ENCODE data around the gene LGALS3BP.

The LGALS3BP gene

GRCh38 chr17:78937561-78937960, 42.2 kb downstream of the LGALS3BP start:
- no peak for FAIRE-seq
- DNase-seq (ENCODE audit: insufficient read length) = no peak
- no peak for TF ChIP-seq POLR2AphosphoS5 (IDR thresholded peaks at IDR 0.05; ENCODE audit: low read depth, low read length)
- TF ChIP-seq POLR2A (IDR thresholded peaks at IDR 0.05; ENCODE audit: low read depth, low read length) = no peak
- no peak for TF ChIP-seq TAF1 (IDR thresholded peaks at IDR 0.05; ENCODE audit: borderline replicate concordance, low read depth, low read length)

- no peak for FAIRE-seq
- DNase-seq (ENCODE audit: insufficient read length) = no peak
- TF ChIP-seq TAF1 (IDR thresholded peaks at IDR 0.05; ENCODE audit: borderline replicate concordance, low read depth, low read length) (no peak), POLR2AphosphoS5 (IDR thresholded peaks at IDR 0.05; ENCODE audit: low read depth, low read length) (no peak), POLR2A (IDR thresholded peaks at IDR 0.05; ENCODE audit: low read depth, low read length) (no peak)
Measured at GRCh38 chr17:78935419-78936323, 44.1 kb downstream of the LGALS3BP start.

GRCh38 chr17:78934681-78935418, 44.9 kb downstream of the LGALS3BP start:
- no peak for TF ChIP-seq TAF1 (IDR thresholded peaks at IDR 0.05; ENCODE audit: borderline replicate concordance, low read depth, low read length)
- TF ChIP-seq POLR2A (IDR thresholded peaks at IDR 0.05; ENCODE audit: low read depth, low read length) = no peak
- TF ChIP-seq POLR2AphosphoS5 (IDR thresholded peaks at IDR 0.05; ENCODE audit: low read depth, low read length) = no peak
- no peak for DNase-seq (ENCODE audit: insufficient read length)
- no peak for FAIRE-seq

- no peak for DNase-seq (ENCODE audit: insufficient read length)
- TF ChIP-seq TAF1 (IDR thresholded peaks at IDR 0.05; ENCODE audit: borderline replicate concordance, low read depth, low read length) = no peak
- TF ChIP-seq POLR2AphosphoS5 (IDR thresholded peaks at IDR 0.05; ENCODE audit: low read depth, low read length) = no peak
- no peak for TF ChIP-seq POLR2A (IDR thresholded peaks at IDR 0.05; ENCODE audit: low read depth, low read length)
- no peak for FAIRE-seq
Measured at GRCh38 chr17:78933959-78934568, 45.7 kb downstream of the LGALS3BP start.

- FAIRE-seq = peak; percentile 75
- DNase-seq (ENCODE audit: insufficient read length) = peak; percentile 64
- TF ChIP-seq POLR2A (IDR thresholded peaks at IDR 0.05; ENCODE audit: low read depth, low read length) = no peak
- no peak for TF ChIP-seq TAF1 (IDR thresholded peaks at IDR 0.05; ENCODE audit: borderline replicate concordance, low read depth, low read length)
- TF ChIP-seq POLR2AphosphoS5 (IDR thresholded peaks at IDR 0.05; ENCODE audit: low read depth, low read length) = no peak
Measured at GRCh38 chr17:78933025-78933958, 46.4 kb downstream of the LGALS3BP start.

GRCh38 chr17:78929908-78930775, 49.6 kb downstream of the LGALS3BP start:
- no peak for DNase-seq (ENCODE audit: insufficient read length)
- FAIRE-seq = no peak
- TF ChIP-seq POLR2AphosphoS5 (IDR thresholded peaks at IDR 0.05; ENCODE audit: low read depth, low read length) (no peak), TAF1 (IDR thresholded peaks at IDR 0.05; ENCODE audit: borderline replicate concordance, low read depth, low read length) (no peak), POLR2A (IDR thresholded peaks at IDR 0.05; ENCODE audit: low read depth, low read length) (no peak)

- FAIRE-seq = no peak
- DNase-seq (ENCODE audit: insufficient read length) = no peak
- no peak for TF ChIP-seq TAF1 (IDR thresholded peaks at IDR 0.05; ENCODE audit: borderline replicate concordance, low read depth, low read length)
- TF ChIP-seq POLR2AphosphoS5 (IDR thresholded peaks at IDR 0.05; ENCODE audit: low read depth, low read length) = no peak
- no peak for TF ChIP-seq POLR2A (IDR thresholded peaks at IDR 0.05; ENCODE audit: low read depth, low read length)
Measured at GRCh38 chr17:78925662-78926555, 53.8 kb downstream of the LGALS3BP start.

- DNase-seq (ENCODE audit: insufficient read length) (no peak), FAIRE-seq (no peak)
- TF ChIP-seq TAF1 (IDR thresholded peaks at IDR 0.05; ENCODE audit: borderline replicate concordance, low read depth, low read length) (no peak), POLR2AphosphoS5 (IDR thresholded peaks at IDR 0.05; ENCODE audit: low read depth, low read length) (no peak), POLR2A (IDR thresholded peaks at IDR 0.05; ENCODE audit: low read depth, low read length) (no peak)
Measured at GRCh38 chr17:78925234-78925633, 54.5 kb downstream of the LGALS3BP start, which contains the start of gene TIMP2. TIMP2 (minus strand) TSS chr17:78925387; CDS start chr17:78925088, 299 bp downstream.
